H1 (cell line): ENCODE data around the gene ZRANB1. TPM values are rescaled to one million over a fixed set of nuclear protein-coding genes. Genes with fewer than 3 reads are reported as not detected.
A peak's percentile ranks its signal among the peaks of the same experiment; 100 is the strongest.

Source experiments
- CTCF ChIA-PET: fragments of 300-600 bp; sonication (Branson Sonifier 250); formaldehyde crosslinking; loops from one replicate; lab custom pipeline; 2021; ENCODE audit not compliant: partially characterized antibody; lab: Charles Lee
- POLR2A ChIA-PET: fragments of 300-600 bp; sonication (Branson Sonifier 250); formaldehyde crosslinking; loops from one replicate; lab custom pipeline; 2021; ENCODE audit warnings: inconsistent platforms; ENCODE audit not compliant: partially characterized antibody; lab: Charles Lee
- DNase-seq, 2 experiments: peaks; one replicate each; pipeline versions ENCODE4 v3.0.0 to v3.0.0-alpha.2; 2010 to 2022; ENCODE audit warnings: low spot score in 2 of 2, low read depth in 1 of 2, mixed read lengths in 1 of 2
- FAIRE-seq: peaks from 2 replicates; lab custom pipeline; 2011; peaks lifted over from hg19 to GRCh38; lab: Jason Lieb, UNC
- H2AFZ ChIP-seq: 2 replicates; pipeline ENCODE4 v1.8.1; 2012; ENCODE audit warnings: low read length, inconsistent platforms
- H2AK5ac ChIP-seq: 2 replicates; pipeline ENCODE4 v1.6.1; 2013; ENCODE audit warnings: low read depth, low read length
- H2BK120ac ChIP-seq: replicated peaks from 2 replicates; pipeline ENCODE3; 2013; ENCODE audit warnings: low read depth, low read length, inconsistent platforms
- H2BK12ac ChIP-seq: 2 replicates; pipeline ENCODE4 v1.6.1; 2013; ENCODE audit warnings: low read depth, low read length
- H2BK15ac ChIP-seq: 2 replicates; pipeline ENCODE4 v1.6.1; 2013; ENCODE audit warnings: low read length
- H2BK20ac ChIP-seq: 2 replicates; pipeline ENCODE4 v1.6.1; 2013; ENCODE audit warnings: low read length
- H2BK5ac ChIP-seq: 2 replicates; pipeline ENCODE4 v1.6.1; 2013; ENCODE audit warnings: low read depth, low read length
- H3K14ac ChIP-seq: 2 replicates; pipeline ENCODE4 v1.6.1; 2013; ENCODE audit warnings: inconsistent platforms; ENCODE audit not compliant: insufficient read length
- H3K18ac ChIP-seq: 2 replicates; pipeline ENCODE4 v1.6.1; 2013; ENCODE audit warnings: low read length; ENCODE audit errors: extremely low read depth
- H3K23ac ChIP-seq: 2 replicates; pipeline ENCODE4 v1.6.1; 2013; ENCODE audit warnings: inconsistent platforms; ENCODE audit not compliant: insufficient read length
- H3K23me2 ChIP-seq: 2 replicates; pipeline ENCODE4 v1.6.1; 2013; ENCODE audit warnings: low read depth, low read length
- H3K27ac ChIP-seq: 2 replicates; pipeline ENCODE4 v1.6.1; 2011; ENCODE audit warnings: low read depth, low read length, inconsistent platforms
- H3K27me3 ChIP-seq, 4 experiments: replicated peaks in 1 of 4; 1 replicate in 1 of 4; 2 replicates in 3 of 4; pipeline versions ENCODE4 v1.6.1 to v1.8.1; 2011 to 2013; ENCODE audit warnings: low read length in 3 of 4, mild to moderate bottlenecking in 3 of 4, inconsistent platforms in 2 of 4, mixed read lengths in 2 of 4, moderate library complexity in 1 of 4; ENCODE audit not compliant: control insufficient read depth in 3 of 4, insufficient read depth in 3 of 4; ENCODE audit errors: extremely low read depth in 1 of 4
- H3K36me3 ChIP-seq, 4 experiments: 2 replicates each; pipeline versions ENCODE4 v1.6.1 to v1.8.1; 2011 to 2013; ENCODE audit warnings: mild to moderate bottlenecking in 4 of 4, low read length in 3 of 4, moderate library complexity in 2 of 4, control low read depth in 1 of 4, inconsistent platforms in 1 of 4; ENCODE audit not compliant: insufficient read depth in 4 of 4, control insufficient read depth in 2 of 4
- H3K4ac ChIP-seq: replicated peaks from 2 replicates; pipeline ENCODE3; 2013; ENCODE audit warnings: low read length, low read depth, mixed read lengths, inconsistent platforms; ENCODE audit not compliant: insufficient read length
- H3K4me1 ChIP-seq, 4 experiments: replicated peaks in 1 of 4; 1 replicate in 1 of 4; 2 replicates in 3 of 4; pipeline versions ENCODE4 v1.6.1 to v1.8.1; 2011 to 2013; ENCODE audit warnings: low read length in 3 of 4, inconsistent platforms in 2 of 4, mixed read lengths in 1 of 4; ENCODE audit not compliant: insufficient read depth in 4 of 4, control insufficient read depth in 3 of 4
- H3K4me2 ChIP-seq, 2 experiments: 2 replicates each; pipeline versions ENCODE4 v1.6.1 to v1.8.1; 2011 to 2013; ENCODE audit warnings: low read depth in 2 of 2, low read length in 2 of 2, control low read depth in 1 of 2, inconsistent platforms in 1 of 2, mild to moderate bottlenecking in 1 of 2; ENCODE audit not compliant: insufficient read depth in 1 of 2
- H3K4me3 ChIP-seq, 4 experiments: fragments of 200-600, 300-600 bp in 1 of 4; sonication (generic), shearing (Covaris generic), sonication (Bioruptor Twin) in 1 of 4; 2 replicates each; pipeline versions ENCODE4 v1.5.1 to v1.8.1; 2011 to 2016; ENCODE audit warnings: low read length in 4 of 4, low read depth in 3 of 4, control low read depth in 2 of 4, inconsistent platforms in 2 of 4, mild to moderate bottlenecking in 2 of 4, mixed read lengths in 1 of 4, moderate library complexity in 1 of 4; ENCODE audit not compliant: insufficient read depth in 2 of 4; ENCODE audit errors: extremely low read depth in 1 of 4
- H3K56ac ChIP-seq: replicated peaks from 2 replicates; pipeline ENCODE3; 2013; ENCODE audit warnings: low read depth, mild to moderate bottlenecking, mixed read lengths, low read length, inconsistent platforms; ENCODE audit not compliant: insufficient read length
- H3K79me1 ChIP-seq: 2 replicates; pipeline ENCODE4 v1.6.1; 2013; ENCODE audit warnings: low read depth, low read length, control low read depth
- H3K79me2 ChIP-seq, 2 experiments: 2 replicates each; pipeline versions ENCODE4 v1.6.1 to v1.8.1; 2012 to 2013; ENCODE audit warnings: low read length in 2 of 2, mild to moderate bottlenecking in 2 of 2, inconsistent platforms in 1 of 2; ENCODE audit not compliant: insufficient read depth in 2 of 2, control insufficient read depth in 1 of 2
- H3K9ac ChIP-seq, 4 experiments: replicated peaks in 1 of 4; 1 replicate in 1 of 4; 2 replicates in 3 of 4; pipeline versions ENCODE4 v1.6.1 to v1.8.1; 2011 to 2013; ENCODE audit warnings: low read depth in 3 of 4, low read length in 3 of 4, control low read depth in 2 of 4, mild to moderate bottlenecking in 2 of 4, moderate library complexity in 2 of 4, inconsistent platforms in 1 of 4; ENCODE audit errors: extremely low read depth in 1 of 4
- H3K9me3 ChIP-seq, 2 experiments: 2 replicates each; pipeline versions ENCODE4 v1.6.1 to v1.8.1; 2012 to 2013; ENCODE audit warnings: mild to moderate bottlenecking in 2 of 2, moderate library complexity in 2 of 2, control low read depth in 1 of 2, inconsistent platforms in 1 of 2, low read depth in 1 of 2, low read length in 1 of 2, mixed read lengths in 1 of 2; ENCODE audit not compliant: insufficient read depth in 2 of 2
- H4K20me1 ChIP-seq, 2 experiments: replicated peaks in 1 of 2; 2 replicates each; pipeline versions ENCODE3 to v1.8.1; 2011 to 2013; ENCODE audit warnings: inconsistent platforms in 2 of 2, low read length in 2 of 2, mild to moderate bottlenecking in 1 of 2; ENCODE audit not compliant: insufficient read depth in 2 of 2, control insufficient read depth in 1 of 2
- H4K5ac ChIP-seq: 2 replicates; pipeline ENCODE4 v1.6.1; 2013; ENCODE audit warnings: low read length, low read depth, mixed read lengths, inconsistent platforms; ENCODE audit not compliant: insufficient read length
- H4K8ac ChIP-seq: 2 replicates; pipeline ENCODE4 v1.8.0; 2013; ENCODE audit warnings: mild to moderate bottlenecking, moderate library complexity, low read length, inconsistent platforms; ENCODE audit not compliant: insufficient read depth; ENCODE audit errors: extremely low read depth
- H4K91ac ChIP-seq: replicated peaks from 2 replicates; pipeline ENCODE3; 2013; ENCODE audit warnings: low read length, mixed read lengths, inconsistent platforms; ENCODE audit not compliant: insufficient read length
- CREB1 ChIP-seq: IDR thresholded peaks from 2 replicates; pipeline ENCODE4 v1.6.1; 2012; ENCODE audit warnings: inconsistent platforms
- EGR1 ChIP-seq: IDR thresholded peaks from 2 replicates; pipeline ENCODE4 v1.6.1; 2011; ENCODE audit warnings: low read depth, low read length, borderline replicate concordance
- GTF2F1 ChIP-seq: IDR thresholded peaks from 2 replicates; pipeline ENCODE4 v1.6.1; 2012; ENCODE audit warnings: low read depth, low read length, improper control_type of control experiment, borderline replicate concordance
- JUN ChIP-seq: IDR thresholded peaks from 2 replicates; pipeline ENCODE4 v1.6.1; 2011; ENCODE audit warnings: low read depth, mild to moderate bottlenecking, improper control_type of control experiment, low read length
- NRF1 ChIP-seq: IDR thresholded peaks from 2 replicates; pipeline ENCODE4 v1.6.1; 2011; ENCODE audit warnings: mild to moderate bottlenecking, low read depth, low read length, improper control_type of control experiment
- PHF8 ChIP-seq: fragments of 200-600 bp; sonication (generic); conservative IDR thresholded peaks from 2 replicates; pipeline ENCODE4 v1.7.1; 2012; ENCODE audit warnings: low read depth, mild to moderate bottlenecking, inconsistent platforms, low read length, moderate library complexity
- POLR2A ChIP-seq, 2 experiments: IDR thresholded peaks; 1 replicate in 1 of 2; 2 replicates in 1 of 2; pipeline ENCODE4 v1.6.1; 2011; ENCODE audit warnings: low read depth in 2 of 2, low read length in 2 of 2, mild to moderate bottlenecking in 2 of 2; ENCODE audit errors: control extremely low read depth in 1 of 2
- RAD21 ChIP-seq, 2 experiments: IDR thresholded peaks in 1 of 2; conservative IDR thresholded peaks in 1 of 2; 2 replicates each; pipeline ENCODE4 v1.6.1; 2011; ENCODE audit warnings: low read depth in 2 of 2, low read length in 2 of 2, improper control_type of control experiment in 1 of 2, inconsistent platforms in 1 of 2, mild to moderate bottlenecking in 1 of 2, moderate library complexity in 1 of 2
- RXRA ChIP-seq: IDR thresholded peaks from 2 replicates; pipeline ENCODE4 v1.6.1; 2011; ENCODE audit warnings: low read depth, mild to moderate bottlenecking, low read length, moderate library complexity; ENCODE audit not compliant: insufficient read depth
- SIN3A ChIP-seq, 2 experiments: IDR thresholded peaks in 1 of 2; conservative IDR thresholded peaks in 1 of 2; 2 replicates each; pipeline ENCODE4 v1.6.1; 2011 to 2012; ENCODE audit warnings: low read length in 2 of 2, improper control_type of control experiment in 1 of 2, low read depth in 1 of 2, mild to moderate bottlenecking in 1 of 2
- SIX5 ChIP-seq: IDR thresholded peaks from 2 replicates; pipeline ENCODE4 v1.6.1; 2011; ENCODE audit warnings: mild to moderate bottlenecking, low read depth, low read length
- SRF ChIP-seq: IDR thresholded peaks from 2 replicates; pipeline ENCODE4 v1.6.1; 2011; ENCODE audit warnings: mild to moderate bottlenecking, low read depth, low read length, moderate library complexity
- WGBS, 2 experiments: shearing (Covaris generic) in 1 of 2; methylation state at CpG; one replicate each; pipeline versions ENCODE4 v1.1.6 to v1.1.7; 2013 to 2015; ENCODE audit warnings: low lambda C conversion rate in 2 of 2, mixed read lengths in 2 of 2, inconsistent platforms in 1 of 2, low coverage in 1 of 2, missing lambda C conversion rate in 1 of 2; ENCODE audit not compliant: insufficient replicate concordance in 2 of 2, insufficient coverage in 1 of 2, insufficient read length in 1 of 2; ENCODE audit errors: extremely low coverage in 1 of 2, missing lambda C conversion rate in 1 of 2; 5-methylcytosine and 5-hydroxymethylcytosine counted together
- polyA plus RNA-seq, 7 experiments: library from polyadenylated mRNA; depleted of rRNA in 3 of 7; stranded (reverse) in 5 of 7; unstranded in 2 of 7; fragments of >200 nt in 5 of 7; fragments of 200-250 nt in 2 of 7; gene quantifications; 1 replicate in 5 of 7; 2 replicates in 1 of 7; 4 replicates in 1 of 7; pipeline versions ENCODE4 v1.2.1 to v1.2.3, GENCODE V29; 2011 to 2013; ENCODE audit warnings: missing spikeins in 2 of 7, mixed read lengths in 2 of 7
- total RNA-seq: library from RNA; stranded (reverse); fragmentation: NEBNext Ultra II Directional; extraction: Animal tissue kit (Norgen Biotek cat#: 25700); gene quantifications from 2 replicates; pipeline ENCODE4 v1.2.1, GENCODE V29; 2021
- TF ChIP-seq, protein P1 (sequence below): IDR thresholded peaks from 2 replicates; pipeline ENCODE4 v1.6.1; 2012; ENCODE audit warnings: inconsistent platforms

ZRANB1 gene
- total and polyA plus RNA-seq, 2 of the 8 experiments (the other 6 are each of a cell fraction or from before 2014, with no cell fraction given): 6.1 to 19.9 TPM

DNA sequence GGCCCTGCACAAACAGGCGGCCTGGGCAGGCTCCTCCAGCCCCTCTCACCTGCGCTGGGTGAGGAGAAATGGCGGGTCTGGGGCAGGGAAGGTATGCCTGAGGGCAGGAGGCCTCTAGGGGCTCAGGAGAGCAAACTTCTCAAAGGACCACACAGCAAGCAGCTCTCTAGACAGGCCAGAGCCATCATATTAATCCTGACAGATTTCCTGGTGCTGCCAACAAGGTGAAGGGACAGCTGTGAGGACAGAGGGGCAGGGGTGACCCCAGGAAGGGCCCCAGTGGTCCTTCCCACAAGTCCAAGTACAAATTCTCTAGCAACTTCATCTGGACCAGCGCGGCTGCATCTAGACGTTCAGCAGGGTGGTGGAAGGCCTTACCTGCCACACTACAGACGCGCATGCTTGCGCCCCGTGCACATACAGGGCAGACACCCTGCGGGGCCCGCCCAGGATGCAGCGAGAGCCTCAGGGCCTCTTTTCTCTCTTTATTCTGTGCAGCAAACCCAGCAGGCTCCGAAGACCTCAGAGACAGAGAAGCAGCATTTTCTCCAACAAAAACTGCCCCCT, 62.1 kb downstream of the ZRANB1 start:
- H3K79me1 ChIP-seq: peaks cover 30% of the 10 kb centered on the region
- no peak for TF ChIP-seq POLR2A (IDR thresholded peaks at IDR 0.05; ENCODE audit: control extremely low read depth in 1 of 2, low read depth in 2 of 2, low read length in 2 of 2)
- TF ChIP-seq JUN: no peak
- no peak for TF ChIP-seq EGR1
- no peak for TF ChIP-seq RXRA
- no peak for TF ChIP-seq SRF
- TF ChIP-seq GTF2F1: no peak
- TF ChIP-seq NRF1: no peak
- no peak for TF ChIP-seq PHF8
- TF ChIP-seq SIN3A (conservative IDR thresholded peaks at IDR 0.05 in 1 of 2, IDR thresholded peaks at IDR 0.05 in 1 of 2; ENCODE audit: low read depth in 1 of 2, low read length in 2 of 2): no peak
- TF ChIP-seq, protein P1, sequence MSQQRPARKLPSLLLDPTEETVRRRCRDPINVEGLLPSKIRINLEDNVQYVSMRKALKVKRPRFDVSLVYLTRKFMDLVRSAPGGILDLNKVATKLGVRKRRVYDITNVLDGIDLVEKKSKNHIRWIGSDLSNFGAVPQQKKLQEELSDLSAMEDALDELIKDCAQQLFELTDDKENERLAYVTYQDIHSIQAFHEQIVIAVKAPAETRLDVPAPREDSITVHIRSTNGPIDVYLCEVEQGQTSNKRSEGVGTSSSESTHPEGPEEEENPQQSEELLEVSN: no peak
- TF ChIP-seq SIX5: no peak
- no peak for TF ChIP-seq CREB1
- TF ChIP-seq RAD21 (IDR thresholded peaks at IDR 0.05 in 1 of 2, conservative IDR thresholded peaks at IDR 0.05 in 1 of 2; ENCODE audit: low read depth in 2 of 2, low read length in 2 of 2): no peak

More for the DNA sequence above, 62.1 kb downstream of the ZRANB1 start:
- Histone ChIP-seq H3K27ac (no peak overlapping the region), H3K18ac (no peak overlapping the region), H3K23me2 (no peaks in the 10 kb centered on the region), H3K36me3 (peaks cover 17 to 79% (median 32%) of the 10 kb centered on the region in 4 experiments; a peak in 7 of 8 replicates), H2BK12ac (no peak overlapping the region), H3K9ac (no peak overlapping the region; a peak in 1 of 7 replicates), H2BK15ac (no peak overlapping the region), H3K27me3 (no peaks in the 10 kb centered on the region), H3K79me2 (peaks cover 0 to 77% of the 10 kb centered on the region in 2 experiments; a peak in 2 of 4 replicates), H4K20me1 (peaks cover 37 to 57% of the 10 kb centered on the region in 2 experiments), H3K4me2 (no peak overlapping the region), H3K23ac (no peak overlapping the region), H4K8ac (no peak overlapping the region; the same call in 1 of the 2 replicates), H4K5ac (no peak overlapping the region), H3K4me1 (peaks cover 0 to 4% (median 0%) of the 10 kb centered on the region in 4 experiments; a peak in 1 of 7 replicates), H3K9me3 (no peaks in the 10 kb centered on the region), H4K91ac (no peak overlapping the region), H2BK20ac (no peak overlapping the region), H2AFZ (no peak overlapping the region), H3K14ac (no peak overlapping the region), H2AK5ac (no peak overlapping the region), H2BK5ac (peak overlapping the region; percentile 71; the same call in 1 of the 2 replicates), H3K56ac (no peak overlapping the region), H3K4me3 (no peak overlapping the region), H3K4ac (no peak overlapping the region), H2BK120ac (no peak overlapping the region)
- DNase-seq (no peak), FAIRE-seq (no peak)
- 90% methylated on average over 14 of the region's 14 CpGs; no CpG with 5 or more reads in 1 of the 2 experiments for WGBS, 2 experiments
- POLR2A ChIA-PET: no interaction called here
- CTCF ChIA-PET: interaction anchor here (0.6 to 1.2 kb wide), 3 partner anchors 9 to 11 kb away, joined by 3 to 4 read pairs (median 3); no protein-coding TSS in a partner anchor
